IMR-90 (cell line): ENCODE results near the gene SLIT2. TPM values are rescaled to one million over a fixed set of nuclear protein-coding genes. Genes with fewer than 3 reads are reported as not detected.

Experiments used
- ATAC-seq: fragments of 200-7000 bp; cut with Tn5 transposase; 2 replicates; pipeline ENCODE4 v1.9.1; 2020; ENCODE audit warnings: low read depth, mild to moderate bottlenecking, moderate library complexity
- BruUV-seq: library from RNA; stranded (reverse); fragments of 400-500 nt; replicated peaks from 2 replicates; lab custom pipeline; 2021; lab: Mats Ljungman, UMichigan
- CTCF ChIA-PET: fragments of 300-600 bp; formaldehyde crosslinking; extraction: SDS; loops from one replicate; lab custom pipeline; 2021; ENCODE audit warnings: antibody characterized with exemption; lab: Yijun Ruan, JAX
- POLR2A ChIA-PET: fragments of 300-600 bp; sonication (Branson Sonifier 250); formaldehyde crosslinking; loops from one replicate; lab custom pipeline; 2022; ENCODE audit warnings: antibody characterized with exemption; ENCODE audit not compliant: unreplicated experiment; lab: Charles Lee
- DNase-seq: peaks from one replicate; pipeline ENCODE4 v3.0.0; 2013
- H2AFZ ChIP-seq: replicated peaks from 2 replicates; pipeline ENCODE3; 2013; ENCODE audit warnings: low read length, mild to moderate bottlenecking; ENCODE audit not compliant: poor library complexity
- H2AK5ac ChIP-seq: 2 replicates; pipeline ENCODE4 v1.6.1; 2013; ENCODE audit warnings: low read depth, low read length, inconsistent platforms
- H2AK9ac ChIP-seq: replicated peaks from 2 replicates; pipeline ENCODE3; 2013; ENCODE audit warnings: mild to moderate bottlenecking, low read depth, low read length, moderate library complexity; ENCODE audit not compliant: poor library complexity
- H2BK120ac ChIP-seq: 2 replicates; pipeline ENCODE4 v1.6.1; 2013; ENCODE audit warnings: low read depth, low read length, inconsistent platforms
- H2BK15ac ChIP-seq: 3 replicates; pipeline ENCODE4 v1.6.1; 2013; ENCODE audit warnings: low read depth, low read length, inconsistent platforms
- H2BK20ac ChIP-seq: 2 replicates; pipeline ENCODE4 v1.6.1; 2013; ENCODE audit warnings: low read depth, mild to moderate bottlenecking, inconsistent platforms, low read length, moderate library complexity
- H2BK5ac ChIP-seq: 2 replicates; pipeline ENCODE4 v1.6.1; 2013; ENCODE audit warnings: mild to moderate bottlenecking, low read depth, low read length, inconsistent platforms; ENCODE audit not compliant: poor library complexity, severe bottlenecking
- H3K14ac ChIP-seq: replicated peaks from 2 replicates; pipeline ENCODE4 v1.6.1; 2013; ENCODE audit warnings: low read depth, low read length, inconsistent platforms
- H3K18ac ChIP-seq: 2 replicates; pipeline ENCODE4 v1.6.1; 2013; ENCODE audit warnings: low read depth, low read length, control low read depth
- H3K23ac ChIP-seq: 2 replicates; pipeline ENCODE4 v1.6.1; 2013; ENCODE audit warnings: low read depth, low read length, inconsistent platforms
- H3K27ac ChIP-seq: 2 replicates; pipeline ENCODE4 v1.5.1; 2013; ENCODE audit warnings: mild to moderate bottlenecking, control low read depth, low read length; ENCODE audit not compliant: insufficient read depth
- H3K27me3 ChIP-seq: 2 replicates; pipeline ENCODE4 v1.6.1; 2013; ENCODE audit warnings: low read length; ENCODE audit not compliant: control insufficient read depth, insufficient read depth
- H3K36me3 ChIP-seq: 2 replicates; pipeline ENCODE4 v1.6.1; 2013; ENCODE audit warnings: low read length, mixed read lengths; ENCODE audit not compliant: control insufficient read depth, insufficient read depth
- H3K4ac ChIP-seq: 2 replicates; pipeline ENCODE4 v1.6.1; 2013; ENCODE audit warnings: low read depth, low read length, inconsistent platforms
- H3K4me1 ChIP-seq: 2 replicates; pipeline ENCODE4 v1.6.1; 2013; ENCODE audit warnings: low read length, mixed read lengths; ENCODE audit not compliant: control insufficient read depth, insufficient read depth
- H3K4me2 ChIP-seq: 2 replicates; pipeline ENCODE4 v1.6.1; 2013; ENCODE audit warnings: low read depth, mild to moderate bottlenecking, control low read depth, low read length, moderate library complexity
- H3K4me3 ChIP-seq: 2 replicates; pipeline ENCODE4 v1.5.1; 2013; ENCODE audit warnings: low read depth, mild to moderate bottlenecking, control low read depth, low read length, moderate library complexity; ENCODE audit not compliant: insufficient read depth
- H3K56ac ChIP-seq: 2 replicates; pipeline ENCODE4 v1.6.1; 2013; ENCODE audit warnings: low read length, inconsistent platforms; ENCODE audit not compliant: insufficient read depth; ENCODE audit errors: extremely low read depth
- H3K79me1 ChIP-seq, 2 experiments: 2 replicates each; pipeline ENCODE4 v1.6.1; 2013; ENCODE audit warnings: low read length in 2 of 2, inconsistent platforms in 1 of 2, low read depth in 1 of 2
- H3K9ac ChIP-seq: 2 replicates; pipeline ENCODE4 v1.6.1; 2013; ENCODE audit warnings: low read depth, low read length, control low read depth
- H3K9me1 ChIP-seq: 2 replicates; pipeline ENCODE4 v1.6.1; 2013; ENCODE audit warnings: low read length, inconsistent platforms; ENCODE audit not compliant: insufficient read depth
- H3K9me3 ChIP-seq: 2 replicates; pipeline ENCODE4 v1.6.1; 2013; ENCODE audit warnings: low read length; ENCODE audit not compliant: control insufficient read depth, insufficient read depth
- H4K20me1 ChIP-seq: 2 replicates; pipeline ENCODE4 v1.6.1; 2013; ENCODE audit warnings: low read length, inconsistent platforms; ENCODE audit not compliant: insufficient read depth
- H4K5ac ChIP-seq: 2 replicates; pipeline ENCODE4 v1.6.1; 2013; ENCODE audit warnings: mild to moderate bottlenecking, low read depth, low read length, control low read depth
- H4K8ac ChIP-seq, 2 experiments: 2 replicates each; pipeline ENCODE4 v1.6.1; 2013; ENCODE audit warnings: low read depth in 2 of 2, low read length in 2 of 2, control low read depth in 1 of 2, inconsistent platforms in 1 of 2
- H4K91ac ChIP-seq: 2 replicates; pipeline ENCODE4 v1.6.1; 2013; ENCODE audit warnings: low read depth, low read length, inconsistent platforms; ENCODE audit not compliant: insufficient read depth
- BHLHE40 ChIP-seq: fragments of 150-350 bp; IDR thresholded peaks from 2 replicates; pipeline ENCODE4 v1.6.1; 2016; ENCODE audit warnings: mild to moderate bottlenecking, low read depth, low read length
- CEBPB ChIP-seq: IDR thresholded peaks from 2 replicates; pipeline ENCODE4 v1.6.1; 2012; ENCODE audit warnings: low read depth, low read length, improper control_type of control experiment
- CHD1 ChIP-seq: IDR thresholded peaks from 2 replicates; pipeline ENCODE4 v1.6.1; 2012; ENCODE audit warnings: low read depth, low read length, improper control_type of control experiment
- CTCF ChIP-seq: conservative IDR thresholded peaks from 2 replicates; pipeline ENCODE4 v1.5.1; 2012; ENCODE audit warnings: mild to moderate bottlenecking, low read depth, low read length, improper control_type of control experiment
- MAFK ChIP-seq: IDR thresholded peaks from 2 replicates; pipeline ENCODE4 v1.6.1; 2012; ENCODE audit warnings: low read depth, low read length, improper control_type of control experiment
- MAZ ChIP-seq: IDR thresholded peaks from 2 replicates; pipeline ENCODE4 v1.6.1; 2012; ENCODE audit warnings: low read depth, mild to moderate bottlenecking, low read length, improper control_type of control experiment, moderate library complexity, borderline replicate concordance
- MXI1 ChIP-seq: IDR thresholded peaks from 2 replicates; pipeline ENCODE4 v1.6.1; 2012; ENCODE audit warnings: low read depth, mild to moderate bottlenecking, low read length, moderate library complexity, borderline replicate concordance
- NFE2L2 ChIP-seq: fragments of 150-350 bp; IDR thresholded peaks from 2 replicates; pipeline ENCODE4 v1.6.1; 2016; ENCODE audit warnings: low read depth, mild to moderate bottlenecking, low read length
- RAD21 ChIP-seq: IDR thresholded peaks from 2 replicates; pipeline ENCODE4 v1.6.1; 2012; ENCODE audit warnings: low read length, improper control_type of control experiment
- RCOR1 ChIP-seq: IDR thresholded peaks from 2 replicates; pipeline ENCODE4 v1.6.1; 2012; ENCODE audit warnings: mild to moderate bottlenecking, low read length, improper control_type of control experiment; ENCODE audit not compliant: insufficient replicate concordance
- SMC3 ChIP-seq: fragments of 150-350 bp; IDR thresholded peaks from 2 replicates; pipeline ENCODE4 v1.6.1; 2016; ENCODE audit warnings: low read depth, mild to moderate bottlenecking, antibody characterized with exemption, low read length, moderate library complexity
- USF2 ChIP-seq: fragments of 150-350 bp; IDR thresholded peaks from 2 replicates; pipeline ENCODE4 v1.6.1; 2017; ENCODE audit warnings: mild to moderate bottlenecking, antibody characterized with exemption, low read length, low read depth
- WGBS, 2 experiments: methylation state at CpG; one replicate each; pipeline versions ENCODE4 v1.1.5 to v1.1.7; 2013; ENCODE audit warnings: missing lambda C conversion rate in 2 of 2; ENCODE audit not compliant: insufficient read length in 1 of 2; ENCODE audit errors: extremely low coverage in 2 of 2; 5-methylcytosine and 5-hydroxymethylcytosine counted together
- dilution Hi-C: fragments of 300-500 bp; cut with HindIII; formaldehyde crosslinking; loops from one replicate; pipeline ENCODE4 v1.14.3; 2018; ENCODE audit warnings: low sequenced_read_pairs; ENCODE audit not compliant: unreplicated experiment
- in situ Hi-C: fragments of 300-500 bp; cut with MboI; formaldehyde crosslinking; loops from 3 replicates; pipeline ENCODE4 v1.14.3; 2019; ENCODE audit warnings: low sequenced_read_pairs, inconsistent platforms, mixed read lengths
- intact Hi-C: fragments of 100-400 bp; cut with micrococcal nuclease; formaldehyde crosslinking; loops from 2 replicates; pipeline ENCODE4 v1.10.0; 2022
- polyA plus RNA-seq, 3 experiments: library from polyadenylated mRNA; depleted of rRNA; stranded (reverse); fragments of >200 nt; gene quantifications; 2 replicates each; pipeline ENCODE4 v1.2.3, GENCODE V29; 2012; ENCODE audit warnings: low replicate concordance in 1 of 3
- total RNA-seq: library from RNA; depleted of rRNA; stranded (reverse); fragments of >200 nt; gene quantifications from 2 replicates; pipeline ENCODE4 v1.2.3, GENCODE V29; 2012
- TF ChIP-seq, protein P1 (sequence below): fragments of 150-350 bp; IDR thresholded peaks from 2 replicates; pipeline ENCODE4 v1.6.1; 2016; ENCODE audit warnings: low read depth, mild to moderate bottlenecking, low read length, moderate library complexity, borderline replicate concordance

The SLIT2 gene
- total and polyA plus RNA-seq, 2 of the 4 experiments (the other 2 are of a cell fraction) = 13.6 to 14.3 TPM

DNA sequence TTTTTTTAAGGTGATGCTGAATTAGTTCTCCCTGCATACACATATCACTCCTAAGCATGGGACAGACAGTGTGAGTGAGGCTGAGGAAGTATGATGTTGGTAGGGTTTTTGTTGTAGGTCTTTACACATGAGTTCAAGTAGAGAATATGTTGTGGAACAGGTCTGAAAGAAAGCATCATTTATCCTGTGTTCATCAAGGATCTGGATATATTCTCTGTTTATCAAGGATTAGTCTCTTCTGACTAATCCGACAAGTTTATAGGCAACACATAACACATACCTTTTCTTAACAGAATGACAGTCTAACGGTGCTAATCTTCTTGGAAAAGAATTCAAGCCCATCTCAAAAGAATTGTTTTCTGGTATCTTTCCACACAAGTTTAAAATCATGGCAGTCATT lies 10.5 kb downstream of the SLIT2 start:
- no peak overlapping the region for H3K56ac ChIP-seq
- WGBS, 2 experiments = no CpG with 5 or more reads among the region's 2 CpGs
- H2AK9ac ChIP-seq = no peak overlapping the region
- H3K79me1 ChIP-seq = no peaks in the 10 kb centered on the region
- no peak overlapping the region for H2AK5ac ChIP-seq
- no peak for DNase-seq
- no peak overlapping the region for H4K5ac ChIP-seq
- no peak overlapping the region for H2BK120ac ChIP-seq
- in situ Hi-C loops (no loop called here), intact Hi-C loops (no loop called here), dilution Hi-C loops (no loop called here)
- no peaks in the 10 kb centered on the region for H4K20me1 ChIP-seq
- no peaks in the 10 kb centered on the region for H3K4me1 ChIP-seq
- no peak overlapping the region for H3K9ac ChIP-seq
- H2BK5ac ChIP-seq = no peak overlapping the region
- BruUV-seq = no TSS peak
- H3K9me3 ChIP-seq = no peaks in the 10 kb centered on the region
- no peak overlapping the region for H3K18ac ChIP-seq
- H4K8ac ChIP-seq = no peak overlapping the region
- H3K4me3 ChIP-seq = no peak overlapping the region
- ATAC-seq = no peak
- H3K36me3 ChIP-seq = no peaks in the 10 kb centered on the region
- CTCF ChIA-PET = no interaction called here
- H2AFZ ChIP-seq = no peak overlapping the region
- H4K91ac ChIP-seq = no peak overlapping the region
- no peak overlapping the region for H2BK15ac ChIP-seq
- H3K27me3 ChIP-seq = peaks cover 6% of the 10 kb centered on the region
- H2BK20ac ChIP-seq = no peak overlapping the region
- no peaks in the 10 kb centered on the region for H3K9me1 ChIP-seq
- no peak overlapping the region for H3K27ac ChIP-seq
- no peak overlapping the region for H3K23ac ChIP-seq
- no peak overlapping the region for H3K4ac ChIP-seq
- POLR2A ChIA-PET = no interaction called here
- TF ChIP-seq NFE2L2 (no peak), MXI1 (no peak), MAZ (no peak), USF2 (no peak), CEBPB (no peak), CHD1 (no peak), MAFK (no peak), BHLHE40 (no peak), RCOR1 (no peak), CTCF (no peak), SMC3 (no peak), RAD21 (no peak)
- TF ChIP-seq, protein P1, sequence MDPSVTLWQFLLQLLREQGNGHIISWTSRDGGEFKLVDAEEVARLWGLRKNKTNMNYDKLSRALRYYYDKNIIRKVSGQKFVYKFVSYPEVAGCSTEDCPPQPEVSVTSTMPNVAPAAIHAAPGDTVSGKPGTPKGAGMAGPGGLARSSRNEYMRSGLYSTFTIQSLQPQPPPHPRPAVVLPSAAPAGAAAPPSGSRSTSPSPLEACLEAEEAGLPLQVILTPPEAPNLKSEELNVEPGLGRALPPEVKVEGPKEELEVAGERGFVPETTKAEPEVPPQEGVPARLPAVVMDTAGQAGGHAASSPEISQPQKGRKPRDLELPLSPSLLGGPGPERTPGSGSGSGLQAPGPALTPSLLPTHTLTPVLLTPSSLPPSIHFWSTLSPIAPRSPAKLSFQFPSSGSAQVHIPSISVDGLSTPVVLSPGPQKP = no peak
- H3K14ac ChIP-seq = no peak overlapping the region
- H3K4me2 ChIP-seq = no peak overlapping the region
